Subcutaneous abdominal adipose tissue (tissue), 5 donors: ENCODE data around the gene EPB41.
"Not testable (repeated sequence)": the region's sequence is repeated elsewhere in the genome, so short reads cannot be mapped to it uniquely, and the experiment has no call there.

Experiments
- H3K27ac ChIP-seq: one replicate; pipeline ENCODE4 v1.7.0; 2013; ENCODE audit warnings: low read depth, mild to moderate bottlenecking, inconsistent platforms, low read length, moderate library complexity
- H3K27me3 ChIP-seq, 5 donors: one replicate each; pipeline ENCODE4 v1.7.0; 2013; ENCODE audit warnings: low read length in 5 of 5, inconsistent platforms in 1 of 5; ENCODE audit not compliant: control insufficient read depth in 5 of 5, insufficient read depth in 4 of 5
- H3K36me3 ChIP-seq, 5 donors: one replicate each; pipeline ENCODE4 v1.7.0; 2013; ENCODE audit warnings: low read length in 5 of 5; ENCODE audit not compliant: control insufficient read depth in 5 of 5, insufficient read depth in 5 of 5
- H3K4me1 ChIP-seq, 5 donors: one replicate each; pipeline ENCODE4 v1.7.0; 2013; ENCODE audit warnings: low read length in 5 of 5, mild to moderate bottlenecking in 3 of 5, moderate library complexity in 1 of 5; ENCODE audit not compliant: control insufficient read depth in 5 of 5, insufficient read depth in 5 of 5
- H3K4me3 ChIP-seq, 5 donors: one replicate each; pipeline ENCODE4 v1.7.0; 2013; ENCODE audit warnings: low read length in 5 of 5, low read depth in 1 of 5
- H3K9ac ChIP-seq, 5 donors: one replicate each; pipeline ENCODE4 v1.7.0; 2013; ENCODE audit warnings: low read length in 5 of 5, mild to moderate bottlenecking in 4 of 5, moderate library complexity in 3 of 5
- H3K9me3 ChIP-seq, 5 donors: one replicate each; pipeline ENCODE4 v1.7.0; 2013; ENCODE audit warnings: low read length in 5 of 5; ENCODE audit not compliant: control insufficient read depth in 5 of 5
- donor health status: healthy.
- donor health status: healthy.
- donor health status: healthy.
- donor health status: healthy.
- donor health status: healthy.

EPB41 gene

DNA sequence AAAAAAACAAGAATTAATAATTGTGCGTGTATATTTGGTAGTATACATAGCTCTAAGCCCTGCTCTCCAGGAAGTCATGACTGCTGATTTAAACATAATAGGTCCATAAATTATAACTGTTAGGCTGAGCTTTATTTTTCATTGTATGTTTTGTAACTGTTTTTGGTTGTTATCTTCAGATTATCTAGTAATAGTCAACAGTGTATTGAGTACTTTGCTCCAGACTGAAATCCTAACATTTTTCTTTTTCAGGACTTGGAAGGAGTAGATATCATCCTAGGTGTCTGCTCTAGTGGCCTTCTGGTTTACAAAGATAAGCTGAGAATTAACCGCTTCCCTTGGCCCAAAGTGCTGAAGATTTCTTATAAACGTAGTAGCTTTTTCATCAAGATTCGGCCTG, 118.5 kb downstream of the EPB41 start:
- Histone ChIP-seq H3K27ac (no peak overlapping the region), H3K4me1 (peaks cover 0 to 8% (median 0%) of the 10 kb centered on the region in 5 donors), H3K4me3 (no peak overlapping the region), H3K9me3 (no peaks in the 10 kb centered on the region), H3K36me3 (peaks cover 0 to 21% (median 7%) of the 10 kb centered on the region in 5 donors), H3K9ac (no peak overlapping the region), H3K27me3 (no peaks in the 10 kb centered on the region)

DNA sequence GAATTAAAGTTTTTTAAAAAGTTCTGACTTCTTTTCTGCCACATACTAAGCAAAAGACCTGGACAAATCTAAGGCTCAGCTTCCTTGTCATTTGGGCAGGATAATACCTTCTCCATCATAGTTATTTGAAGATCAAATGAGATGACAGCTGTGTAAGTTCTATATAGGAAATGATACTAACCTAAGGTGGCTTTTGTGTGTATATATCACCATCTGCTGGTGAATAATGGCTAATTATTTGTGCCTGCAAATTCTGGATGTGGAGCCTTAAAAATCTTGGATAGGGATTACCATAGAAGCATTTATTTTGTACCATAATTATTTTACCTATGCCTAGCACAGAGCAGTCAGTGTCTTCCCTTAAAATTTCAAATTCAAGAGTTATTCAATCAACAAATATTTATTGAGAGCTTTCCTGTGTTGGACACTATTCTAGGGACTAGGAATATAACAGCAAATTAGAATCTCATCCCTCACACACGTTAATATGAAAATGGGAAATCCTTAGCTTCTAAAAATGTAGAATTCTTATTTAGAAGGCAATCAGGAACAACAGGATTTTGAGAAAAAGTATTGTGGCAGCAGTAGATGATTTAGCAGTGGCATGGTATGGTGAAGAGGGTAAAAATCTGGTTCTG, 119.6 kb downstream of the EPB41 start:
- Histone ChIP-seq H3K9me3 (no peaks in the 10 kb centered on the region), H3K4me3 (no peak overlapping the region), H3K36me3 (peaks cover 0 to 21% (median 7%) of the 10 kb centered on the region in 5 donors), H3K27ac (peak overlapping the region; percentile 27), H3K27me3 (no peaks in the 10 kb centered on the region), H3K4me1 (peaks cover 0 to 14% (median 4%) of the 10 kb centered on the region in 5 donors), H3K9ac (no peak overlapping the region)

DNA sequence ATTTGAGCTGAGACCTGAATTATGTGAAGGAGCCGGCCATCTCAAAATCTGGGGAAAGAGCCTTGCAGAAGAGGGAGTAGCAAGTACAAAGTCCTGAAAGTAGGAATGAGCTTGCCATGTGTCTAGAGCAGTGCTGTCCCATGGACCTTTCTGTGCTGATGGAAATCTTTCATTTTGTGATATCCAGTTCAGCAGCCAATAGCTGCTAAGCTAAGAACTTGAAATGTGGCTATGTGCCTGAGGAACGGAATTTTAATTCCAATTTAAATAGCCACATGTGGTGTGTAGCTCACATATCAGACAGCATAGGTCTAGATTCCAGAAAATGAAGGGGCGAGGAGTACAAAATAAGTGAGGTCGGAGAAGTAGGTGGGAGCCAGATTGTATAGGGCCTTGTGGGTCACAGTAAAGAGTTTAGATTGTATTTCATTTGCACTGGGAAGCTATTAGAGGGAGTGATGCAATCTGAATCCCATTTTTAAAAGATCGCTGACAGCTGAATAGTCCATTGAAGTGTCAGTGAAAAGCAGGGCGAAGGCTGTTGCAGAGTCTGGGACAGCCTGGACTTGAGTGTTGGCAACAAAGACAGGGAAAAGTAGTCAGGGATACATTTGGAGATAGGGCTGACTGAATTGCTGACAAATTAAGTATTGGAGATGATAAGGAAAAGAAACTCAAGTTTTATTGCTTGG, 129.1 kb downstream of the EPB41 start:
- peak overlapping the region in 1 of 5 donors; percentile 48 for H3K4me3 ChIP-seq
- H3K9ac ChIP-seq: peak overlapping the region in 1 of 5 donors; percentile 32
- H3K9me3 ChIP-seq: no peaks in the 10 kb centered on the region
- H3K27ac ChIP-seq: peak overlapping the region; percentile 19
- H3K36me3 ChIP-seq: peaks cover 0 to 10% (median 6%) of the 10 kb centered on the region in 5 donors
- no peaks in the 10 kb centered on the region for H3K27me3 ChIP-seq
- peaks cover 0 to 19% (median 11%) of the 10 kb centered on the region in 5 donors for H3K4me1 ChIP-seq

GRCh38 chr1:29044010-29044409, 129.6 kb downstream of the EPB41 start:
- H3K27ac ChIP-seq: peak overlapping the region; percentile 19
- H3K4me3 ChIP-seq: no peak overlapping the region
- H3K9me3 ChIP-seq: no peaks in the 10 kb centered on the region
- H3K27me3 ChIP-seq: no peaks in the 10 kb centered on the region
- H3K36me3 ChIP-seq: peaks cover 0 to 10% (median 6%) of the 10 kb centered on the region in 5 donors
- H3K9ac ChIP-seq: no peak overlapping the region
- peaks cover 0 to 16% (median 11%) of the 10 kb centered on the region in 5 donors for H3K4me1 ChIP-seq

GRCh38 chr1:29045663-29046062, 131.3 kb downstream of the EPB41 start:
- not testable (repeated sequence) for H3K4me3 ChIP-seq, H3K9ac ChIP-seq, H3K27ac ChIP-seq, H3K27me3 ChIP-seq, H3K36me3 ChIP-seq, H3K9me3 ChIP-seq
- peaks cover 0 to 27% (median 11%) of the 10 kb centered on the region in 5 donors for H3K4me1 ChIP-seq

DNA sequence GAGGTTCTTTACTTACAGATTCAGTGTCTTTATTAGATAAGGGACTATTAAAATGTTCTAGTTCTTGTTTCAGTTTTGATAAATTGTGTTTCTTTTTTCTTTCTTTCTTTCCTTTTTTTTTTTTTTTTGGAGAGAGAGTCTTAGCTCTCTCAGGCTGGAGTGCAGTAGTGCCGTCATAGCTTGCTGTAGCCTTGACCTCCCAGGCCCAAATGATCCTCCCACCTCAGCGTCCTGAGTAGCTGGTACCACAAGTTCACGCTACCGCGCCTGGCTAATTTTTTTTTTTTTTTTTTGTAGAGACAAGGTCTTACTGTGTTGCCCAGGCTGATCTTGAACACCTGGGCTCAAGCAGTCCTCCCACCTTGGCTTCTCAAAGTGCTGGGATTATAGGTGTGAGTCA, 132.8 kb downstream of the EPB41 start:
- Histone ChIP-seq H3K27ac (no peak overlapping the region), H3K4me1 (peaks cover 0 to 32% (median 11%) of the 10 kb centered on the region in 5 donors), H3K36me3 (no peaks in the 10 kb centered on the region)

DNA sequence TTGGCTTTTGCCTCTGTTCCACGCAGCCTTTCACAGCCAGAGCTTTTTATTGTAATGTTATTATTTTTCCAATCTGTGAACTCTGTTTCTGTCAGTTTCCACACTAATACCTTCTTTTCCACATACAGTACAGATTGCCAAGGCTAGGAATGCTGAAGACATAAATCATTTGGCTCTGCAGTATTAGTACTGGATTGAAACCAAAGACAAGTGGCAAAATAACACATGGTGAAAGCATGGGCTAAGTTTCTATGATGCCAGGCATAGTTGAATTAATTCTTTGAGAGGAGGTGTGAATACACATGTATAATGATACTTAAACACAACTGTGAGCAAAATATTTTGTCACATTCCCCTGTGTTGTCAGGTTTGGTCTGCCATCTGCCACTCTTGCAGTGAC, 135.8 kb downstream of the EPB41 start:
- H3K9me3 ChIP-seq: no peaks in the 10 kb centered on the region
- peak overlapping the region; percentile 48 for H3K27ac ChIP-seq
- no peak overlapping the region for H3K9ac ChIP-seq

More for the DNA sequence above, 132.8 kb downstream of the EPB41 start:
- Histone ChIP-seq H3K27me3 (no peaks in the 10 kb centered on the region), H3K4me3 (no peak overlapping the region), H3K9ac (no peak overlapping the region), H3K9me3 (no peaks in the 10 kb centered on the region)

DNA sequence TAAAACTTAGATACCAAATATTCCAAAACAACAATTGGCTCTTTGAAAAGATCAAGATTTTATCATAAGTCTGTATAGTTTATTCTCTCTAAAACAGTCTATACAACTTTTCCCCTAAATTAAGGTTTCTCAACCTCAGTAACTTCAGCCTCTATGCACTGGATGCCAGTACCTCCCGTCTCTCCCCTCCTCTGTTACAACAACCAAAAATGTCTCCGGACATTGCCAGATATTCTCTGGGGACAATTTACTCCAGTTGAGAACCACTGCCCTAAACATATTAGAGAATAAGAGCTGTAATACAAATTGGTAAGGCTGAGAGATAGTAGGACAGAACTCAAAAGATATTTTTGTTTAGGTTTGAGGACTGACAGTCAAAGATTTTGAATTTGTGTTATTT, 137.7 kb downstream of the EPB41 start:
- Histone ChIP-seq H3K9ac (peak overlapping the region in 1 of 5 donors; percentile 51), H3K9me3 (no peaks in the 10 kb centered on the region), H3K4me1 (peaks cover 0 to 40% (median 8%) of the 10 kb centered on the region in 5 donors), H3K36me3 (peaks cover 0 to 4% (median 0%) of the 10 kb centered on the region in 5 donors), H3K27me3 (no peaks in the 10 kb centered on the region), H3K27ac (peak overlapping the region; percentile 73), H3K4me3 (no peak overlapping the region)

More for the DNA sequence above, 135.8 kb downstream of the EPB41 start:
- H3K36me3 ChIP-seq: peaks cover 0 to 4% (median 0%) of the 10 kb centered on the region in 5 donors
- no peak overlapping the region for H3K4me3 ChIP-seq
- no peaks in the 10 kb centered on the region for H3K27me3 ChIP-seq
- peaks cover 0 to 35% (median 8%) of the 10 kb centered on the region in 5 donors for H3K4me1 ChIP-seq

DNA sequence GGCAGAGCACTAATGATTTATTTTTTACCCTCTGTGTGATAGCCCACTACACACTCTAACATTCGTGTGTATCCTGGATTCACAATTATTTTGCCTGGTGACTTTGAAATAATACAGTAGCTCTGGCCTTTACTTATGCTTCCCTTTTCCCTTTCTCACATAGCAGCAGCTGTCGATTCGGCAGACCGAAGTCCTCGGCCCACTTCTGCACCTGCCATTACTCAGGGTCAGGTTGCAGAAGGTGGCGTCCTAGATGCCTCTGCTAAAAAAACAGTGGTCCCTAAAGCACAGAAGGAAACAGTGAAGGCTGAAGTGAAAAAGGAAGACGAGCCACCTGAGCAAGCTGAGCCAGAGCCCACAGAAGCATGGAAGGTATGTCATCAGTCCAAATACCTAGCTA, 138.6 kb downstream of the EPB41 start:
- no peak overlapping the region for H3K4me3 ChIP-seq
- H3K9ac ChIP-seq: peak overlapping the region in 3 of 5 donors; percentile 9 to 51 (median 30)
- no peaks in the 10 kb centered on the region for H3K9me3 ChIP-seq
- H3K27me3 ChIP-seq: no peaks in the 10 kb centered on the region
- peaks cover 0 to 44% (median 11%) of the 10 kb centered on the region in 5 donors for H3K4me1 ChIP-seq
- peaks cover 0 to 4% (median 0%) of the 10 kb centered on the region in 5 donors for H3K36me3 ChIP-seq
- H3K27ac ChIP-seq: peak overlapping the region; percentile 73

GRCh38 chr1:29055160-29055559, 140.8 kb downstream of the EPB41 start:
- peak overlapping the region; percentile 54 for H3K27ac ChIP-seq
- no peaks in the 10 kb centered on the region for H3K27me3 ChIP-seq
- H3K9me3 ChIP-seq: no peaks in the 10 kb centered on the region
- peaks cover 0 to 4% (median 0%) of the 10 kb centered on the region in 5 donors for H3K36me3 ChIP-seq
- H3K4me3 ChIP-seq: no peak overlapping the region
- H3K4me1 ChIP-seq: peaks cover 0 to 44% (median 11%) of the 10 kb centered on the region in 5 donors
- no peak overlapping the region for H3K9ac ChIP-seq
